ENCODE results near the gene ECEL1. TPM values are rescaled to one million over a fixed set of nuclear protein-coding genes. Genes with fewer than 3 reads are reported as not detected.

Gene ECEL1
- total RNA-seq, 1 experiment from 2014 or later, result 23.3 TPM

DNA sequence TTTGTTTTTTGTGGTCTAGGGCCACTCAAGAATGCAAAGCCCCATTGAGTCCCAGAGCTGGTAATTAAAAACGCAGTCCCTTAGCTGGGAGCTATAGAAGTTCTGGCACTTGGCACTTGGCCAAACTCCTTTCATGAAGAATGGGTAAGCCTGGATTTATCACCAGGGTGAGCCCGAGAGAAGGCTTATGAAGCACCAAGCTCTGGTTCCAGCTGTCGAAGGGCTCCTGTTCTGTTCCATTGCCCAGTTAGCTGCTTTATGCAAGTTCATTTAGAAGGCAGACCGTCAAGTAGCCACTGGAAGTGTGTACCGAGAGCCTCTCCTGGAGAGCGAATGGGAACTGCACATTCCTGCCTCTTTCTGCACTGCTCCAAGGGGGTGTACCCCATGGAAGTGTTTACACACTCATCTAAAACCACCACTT, 14.2 kb downstream of the ECEL1 start (continued):
- no peak for TF ChIP-seq NR1H2 (CRISPR knock-in tag; IDR thresholded peaks at IDR 0.05)

- Mint-ChIP-seq H3K4me3 (no peak overlapping the region), H3K4me1 (no peaks in the 10 kb centered on the region), H3K27me3 (ENCODE audit: low read depth) (peaks cover 11% of the 10 kb centered on the region), H3K36me3 (no peaks in the 10 kb centered on the region), H3K9me3 (peaks cover 11% of the 10 kb centered on the region), H3K27ac (no peak overlapping the region)
- ChIA-PET CTCF (no interaction called here), POLR2A (interaction anchor here (0.7 kb wide), 1 partner anchor 229 kb away, joined by 3 read pairs; no protein-coding TSS in a partner anchor)
- TF ChIP-seq JAZF1 (CRISPR knock-in tag; IDR thresholded peaks at IDR 0.05), result no peak
- no peak for TF ChIP-seq ZNF138 (CRISPR knock-in tag; conservative IDR thresholded peaks at IDR 0.05)
- no peak for TF ChIP-seq ETV6 (CRISPR knock-in tag; IDR thresholded peaks at IDR 0.05)
- no peak for TF ChIP-seq ZNF423 (CRISPR knock-in tag; IDR thresholded peaks at IDR 0.05)
- no peak for TF ChIP-seq MXD4 (CRISPR knock-in tag; IDR thresholded peaks at IDR 0.05; ENCODE audit: borderline replicate concordance)
- TF ChIP-seq, protein P1, sequence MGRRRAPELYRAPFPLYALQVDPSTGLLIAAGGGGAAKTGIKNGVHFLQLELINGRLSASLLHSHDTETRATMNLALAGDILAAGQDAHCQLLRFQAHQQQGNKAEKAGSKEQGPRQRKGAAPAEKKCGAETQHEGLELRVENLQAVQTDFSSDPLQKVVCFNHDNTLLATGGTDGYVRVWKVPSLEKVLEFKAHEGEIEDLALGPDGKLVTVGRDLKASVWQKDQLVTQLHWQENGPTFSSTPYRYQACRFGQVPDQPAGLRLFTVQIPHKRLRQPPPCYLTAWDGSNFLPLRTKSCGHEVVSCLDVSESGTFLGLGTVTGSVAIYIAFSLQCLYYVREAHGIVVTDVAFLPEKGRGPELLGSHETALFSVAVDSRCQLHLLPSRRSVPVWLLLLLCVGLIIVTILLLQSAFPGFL (CRISPR knock-in tag; IDR thresholded peaks at IDR 0.05; ENCODE audit: borderline replicate concordance), result no peak
- TF ChIP-seq HMGA2 (CRISPR knock-in tag; IDR thresholded peaks at IDR 0.05), result no peak
- no peak for TF ChIP-seq GABPB1 (CRISPR knock-in tag; IDR thresholded peaks at IDR 0.05)
- TF ChIP-seq ZNF232 (CRISPR knock-in tag; IDR thresholded peaks at IDR 0.05), result no peak
- TF ChIP-seq ZNF219 (CRISPR knock-in tag; IDR thresholded peaks at IDR 0.05; ENCODE audit: borderline replicate concordance), result no peak
- no peak for TF ChIP-seq ZNF671 (CRISPR knock-in tag; IDR thresholded peaks at IDR 0.05)
- TF ChIP-seq, protein P2, sequence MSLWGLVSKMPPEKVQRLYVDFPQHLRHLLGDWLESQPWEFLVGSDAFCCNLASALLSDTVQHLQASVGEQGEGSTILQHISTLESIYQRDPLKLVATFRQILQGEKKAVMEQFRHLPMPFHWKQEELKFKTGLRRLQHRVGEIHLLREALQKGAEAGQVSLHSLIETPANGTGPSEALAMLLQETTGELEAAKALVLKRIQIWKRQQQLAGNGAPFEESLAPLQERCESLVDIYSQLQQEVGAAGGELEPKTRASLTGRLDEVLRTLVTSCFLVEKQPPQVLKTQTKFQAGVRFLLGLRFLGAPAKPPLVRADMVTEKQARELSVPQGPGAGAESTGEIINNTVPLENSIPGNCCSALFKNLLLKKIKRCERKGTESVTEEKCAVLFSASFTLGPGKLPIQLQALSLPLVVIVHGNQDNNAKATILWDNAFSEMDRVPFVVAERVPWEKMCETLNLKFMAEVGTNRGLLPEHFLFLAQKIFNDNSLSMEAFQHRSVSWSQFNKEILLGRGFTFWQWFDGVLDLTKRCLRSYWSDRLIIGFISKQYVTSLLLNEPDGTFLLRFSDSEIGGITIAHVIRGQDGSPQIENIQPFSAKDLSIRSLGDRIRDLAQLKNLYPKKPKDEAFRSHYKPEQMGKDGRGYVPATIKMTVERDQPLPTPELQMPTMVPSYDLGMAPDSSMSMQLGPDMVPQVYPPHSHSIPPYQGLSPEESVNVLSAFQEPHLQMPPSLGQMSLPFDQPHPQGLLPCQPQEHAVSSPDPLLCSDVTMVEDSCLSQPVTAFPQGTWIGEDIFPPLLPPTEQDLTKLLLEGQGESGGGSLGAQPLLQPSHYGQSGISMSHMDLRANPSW (CRISPR knock-in tag; conservative IDR thresholded peaks at IDR 0.05; ENCODE audit: low read depth), result no peak
- TF ChIP-seq SP1 (CRISPR knock-in tag; conservative IDR thresholded peaks at IDR 0.05), result no peak
- TF ChIP-seq TEAD4 (CRISPR knock-in tag; IDR thresholded peaks at IDR 0.05), result no peak
- TF ChIP-seq NR2C2 (CRISPR knock-in tag; IDR thresholded peaks at IDR 0.05), result no peak
- ATAC-seq (no peak), DNase-seq (ENCODE audit: low spot score) (no peak)
These were observed 21.4 kb downstream of the ECEL1 start for GRCh38 chr2:232466221-232466620.

DNA sequence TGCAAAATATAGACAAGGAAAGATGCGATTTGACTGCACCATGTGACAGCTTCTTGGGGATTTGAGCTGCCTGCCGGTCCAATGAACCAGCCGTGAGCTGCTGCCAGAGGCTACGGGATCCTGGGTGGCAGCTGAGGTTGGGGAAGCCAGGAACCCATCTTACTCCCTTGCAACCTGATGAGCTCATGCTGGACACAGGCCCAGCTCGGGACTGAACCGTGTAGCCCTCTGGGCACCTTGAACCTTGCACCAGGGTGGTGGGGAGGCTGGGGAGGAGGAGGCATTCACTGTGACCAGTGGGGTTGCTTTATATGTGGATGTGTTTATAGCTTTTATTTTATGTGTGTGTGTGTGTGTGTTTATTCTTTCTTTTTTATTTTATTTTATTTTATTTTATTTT, 22.6 kb downstream of the ECEL1 start:
- no peak overlapping the region for H3K4me3 Mint-ChIP-seq
- ChIA-PET POLR2A (no interaction called here), CTCF (interaction anchor here (1.0 to 6.2 kb wide), 7 partner anchors 11 to 114 kb away, joined by 3 to 53 read pairs (median 4); partner anchors contain the start of gene PRSS56)
- H3K36me3 Mint-ChIP-seq, result no peaks in the 10 kb centered on the region
- H3K27me3 Mint-ChIP-seq (ENCODE audit: low read depth), result peaks cover 6% of the 10 kb centered on the region
- peak; percentile 85 for TF ChIP-seq HMGA2 (CRISPR knock-in tag; IDR thresholded peaks at IDR 0.05)
- TF ChIP-seq NR1H2 (CRISPR knock-in tag; IDR thresholded peaks at IDR 0.05), result no peak
- no peak for ATAC-seq
- DNase-seq (ENCODE audit: low spot score), result no peak
- H3K9me3 Mint-ChIP-seq, result peaks cover 11% of the 10 kb centered on the region
- H3K4me1 Mint-ChIP-seq, result no peaks in the 10 kb centered on the region
- H3K27ac Mint-ChIP-seq, result no peak overlapping the region

- CTCF ChIA-PET, result interaction anchor here (1.0 to 6.2 kb wide), 7 partner anchors 11 to 115 kb away, joined by 3 to 53 read pairs (median 4); partner anchors contain the start of gene PRSS56
- no peak for TF ChIP-seq MAX (CRISPR knock-in tag; IDR thresholded peaks at IDR 0.05)
- no peak for TF ChIP-seq ZNF423 (CRISPR knock-in tag; IDR thresholded peaks at IDR 0.05)
- TF ChIP-seq, protein P3, sequence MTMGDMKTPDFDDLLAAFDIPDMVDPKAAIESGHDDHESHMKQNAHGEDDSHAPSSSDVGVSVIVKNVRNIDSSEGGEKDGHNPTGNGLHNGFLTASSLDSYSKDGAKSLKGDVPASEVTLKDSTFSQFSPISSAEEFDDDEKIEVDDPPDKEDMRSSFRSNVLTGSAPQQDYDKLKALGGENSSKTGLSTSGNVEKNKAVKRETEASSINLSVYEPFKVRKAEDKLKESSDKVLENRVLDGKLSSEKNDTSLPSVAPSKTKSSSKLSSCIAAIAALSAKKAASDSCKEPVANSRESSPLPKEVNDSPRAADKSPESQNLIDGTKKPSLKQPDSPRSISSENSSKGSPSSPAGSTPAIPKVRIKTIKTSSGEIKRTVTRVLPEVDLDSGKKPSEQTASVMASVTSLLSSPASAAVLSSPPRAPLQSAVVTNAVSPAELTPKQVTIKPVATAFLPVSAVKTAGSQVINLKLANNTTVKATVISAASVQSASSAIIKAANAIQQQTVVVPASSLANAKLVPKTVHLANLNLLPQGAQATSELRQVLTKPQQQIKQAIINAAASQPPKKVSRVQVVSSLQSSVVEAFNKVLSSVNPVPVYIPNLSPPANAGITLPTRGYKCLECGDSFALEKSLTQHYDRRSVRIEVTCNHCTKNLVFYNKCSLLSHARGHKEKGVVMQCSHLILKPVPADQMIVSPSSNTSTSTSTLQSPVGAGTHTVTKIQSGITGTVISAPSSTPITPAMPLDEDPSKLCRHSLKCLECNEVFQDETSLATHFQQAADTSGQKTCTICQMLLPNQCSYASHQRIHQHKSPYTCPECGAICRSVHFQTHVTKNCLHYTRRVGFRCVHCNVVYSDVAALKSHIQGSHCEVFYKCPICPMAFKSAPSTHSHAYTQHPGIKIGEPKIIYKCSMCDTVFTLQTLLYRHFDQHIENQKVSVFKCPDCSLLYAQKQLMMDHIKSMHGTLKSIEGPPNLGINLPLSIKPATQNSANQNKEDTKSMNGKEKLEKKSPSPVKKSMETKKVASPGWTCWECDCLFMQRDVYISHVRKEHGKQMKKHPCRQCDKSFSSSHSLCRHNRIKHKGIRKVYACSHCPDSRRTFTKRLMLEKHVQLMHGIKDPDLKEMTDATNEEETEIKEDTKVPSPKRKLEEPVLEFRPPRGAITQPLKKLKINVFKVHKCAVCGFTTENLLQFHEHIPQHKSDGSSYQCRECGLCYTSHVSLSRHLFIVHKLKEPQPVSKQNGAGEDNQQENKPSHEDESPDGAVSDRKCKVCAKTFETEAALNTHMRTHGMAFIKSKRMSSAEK (CRISPR knock-in tag; IDR thresholded peaks at IDR 0.05; ENCODE audit: borderline replicate concordance), result no peak
- no peak for TF ChIP-seq TP53 (CRISPR knock-in tag; IDR thresholded peaks at IDR 0.05)
- TF ChIP-seq HMGA2 (CRISPR knock-in tag; IDR thresholded peaks at IDR 0.05), result no peak
- TF ChIP-seq TCF7 (CRISPR knock-in tag; IDR thresholded peaks at IDR 0.05; ENCODE audit: low read depth), result no peak
- no peak for TF ChIP-seq SMAD3 (CRISPR knock-in tag; IDR thresholded peaks at IDR 0.05; ENCODE audit: borderline replicate concordance)
- no peak for TF ChIP-seq ZNF219 (CRISPR knock-in tag; IDR thresholded peaks at IDR 0.05; ENCODE audit: borderline replicate concordance)
- TF ChIP-seq ZBTB21 (CRISPR knock-in tag; IDR thresholded peaks at IDR 0.05; ENCODE audit: borderline replicate concordance), result no peak
- no peak for TF ChIP-seq NR3C1 (CRISPR knock-in tag; conservative IDR thresholded peaks at IDR 0.05; ENCODE audit: low read depth)
These were observed 23.1 kb downstream of the ECEL1 start for GRCh38 chr2:232464544-232464885.

More at GRCh38 chr2:232464544-232464885, 23.1 kb downstream of the ECEL1 start:
- Mint-ChIP-seq H3K9me3 (peaks cover 11% of the 10 kb centered on the region), H3K4me3 (no peak overlapping the region), H3K4me1 (no peaks in the 10 kb centered on the region), H3K27ac (no peak overlapping the region), H3K36me3 (no peaks in the 10 kb centered on the region), H3K27me3 (ENCODE audit: low read depth) (peaks cover 5% of the 10 kb centered on the region; the same call in 1 of the 2 replicates)
- ATAC-seq (peak; percentile 39; the same call in 1 of the 2 replicates), DNase-seq (ENCODE audit: low spot score) (no peak)
- POLR2A ChIA-PET, result no interaction called here
